Aortic smooth muscle cell (primary cell): Measurements from ENCODE around the gene CCDC138. TPM values are rescaled to one million over a fixed set of nuclear protein-coding genes. Genes with fewer than 3 reads are reported as not detected.

Source experiments
- total RNA-seq: library from RNA; depleted of rRNA; stranded (reverse); fragments of >200 nt; gene quantifications from 2 replicates; pipeline ENCODE4 v1.2.3, GENCODE V29; 2014

Gene CCDC138, protein sequence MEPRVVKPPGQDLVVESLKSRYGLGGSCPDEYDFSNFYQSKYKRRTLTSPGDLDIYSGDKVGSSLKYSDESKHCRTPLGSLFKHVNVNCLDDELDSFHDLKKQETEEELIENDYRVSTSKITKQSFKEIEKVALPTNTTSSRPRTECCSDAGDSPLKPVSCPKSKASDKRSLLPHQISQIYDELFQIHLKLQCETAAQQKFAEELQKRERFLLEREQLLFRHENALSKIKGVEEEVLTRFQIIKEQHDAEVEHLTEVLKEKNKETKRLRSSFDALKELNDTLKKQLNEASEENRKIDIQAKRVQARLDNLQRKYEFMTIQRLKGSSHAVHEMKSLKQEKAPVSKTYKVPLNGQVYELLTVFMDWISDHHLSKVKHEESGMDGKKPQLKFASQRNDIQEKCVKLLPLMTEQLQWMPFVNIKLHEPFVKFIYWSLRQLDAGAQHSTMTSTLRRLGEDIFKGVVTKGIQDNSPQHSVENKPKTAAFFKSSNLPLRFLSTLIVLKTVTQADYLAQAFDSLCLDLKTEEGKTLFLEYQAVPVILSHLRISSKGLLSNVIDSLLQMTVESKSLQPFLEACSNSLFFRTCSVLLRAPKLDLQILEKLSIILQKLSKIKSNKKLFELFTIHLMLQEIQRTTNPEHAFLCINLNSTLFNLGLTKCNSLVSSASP
- total RNA-seq, result 2.0 and 2.9 TPM in 2 replicates

GRCh38 chr2:108786354-108787215, at the start of gene CCDC138:
CCDC138 (plus strand) TSS chr2:108786771; CDS start chr2:108786823, 52 bp downstream.

Other genes starting within 250 kb of the CCDC138 start
- gene RANBP2, start 67.3 kb upstream of the CCDC138 start, total RNA-seq, result 67.4 and 70.1 TPM in 2 replicates
- not detected in 2 replicates for gene EDAR, start 202.4 kb downstream of the CCDC138 start, total RNA-seq